Subcutaneous abdominal adipose tissue (tissue), 5 donors: ENCODE measurements around the gene ROR2.

ENCODE experiments used
- H3K27ac ChIP-seq: one replicate; pipeline ENCODE4 v1.7.0; 2013; ENCODE audit warnings: low read depth, mild to moderate bottlenecking, inconsistent platforms, low read length, moderate library complexity
- H3K27me3 ChIP-seq, 5 donors: one replicate each; pipeline ENCODE4 v1.7.0; 2013; ENCODE audit warnings: low read length in 5 of 5, inconsistent platforms in 1 of 5; ENCODE audit not compliant: control insufficient read depth in 5 of 5, insufficient read depth in 4 of 5
- H3K36me3 ChIP-seq, 5 donors: one replicate each; pipeline ENCODE4 v1.7.0; 2013; ENCODE audit warnings: low read length in 5 of 5; ENCODE audit not compliant: control insufficient read depth in 5 of 5, insufficient read depth in 5 of 5
- H3K4me1 ChIP-seq, 5 donors: one replicate each; pipeline ENCODE4 v1.7.0; 2013; ENCODE audit warnings: low read length in 5 of 5, mild to moderate bottlenecking in 3 of 5, moderate library complexity in 1 of 5; ENCODE audit not compliant: control insufficient read depth in 5 of 5, insufficient read depth in 5 of 5
- H3K4me3 ChIP-seq, 5 donors: one replicate each; pipeline ENCODE4 v1.7.0; 2013; ENCODE audit warnings: low read length in 5 of 5, low read depth in 1 of 5
- H3K9ac ChIP-seq, 5 donors: one replicate each; pipeline ENCODE4 v1.7.0; 2013; ENCODE audit warnings: low read length in 5 of 5, mild to moderate bottlenecking in 4 of 5, moderate library complexity in 3 of 5
- H3K9me3 ChIP-seq, 5 donors: one replicate each; pipeline ENCODE4 v1.7.0; 2013; ENCODE audit warnings: low read length in 5 of 5; ENCODE audit not compliant: control insufficient read depth in 5 of 5
- donor health status: healthy.
- donor health status: healthy.
- donor health status: healthy.
- donor health status: healthy.
- donor health status: healthy.

The ROR2 gene

GRCh38 chr9:91712811-91713210 is 237.2 kb downstream of the ROR2 start:
- Histone ChIP-seq H3K27ac (no peak overlapping the region), H3K4me3 (no peak overlapping the region), H3K36me3 (no peaks in the 10 kb centered on the region), H3K9me3 (peaks cover 0 to 8% (median 2%) of the 10 kb centered on the region in 5 donors), H3K9ac (no peak overlapping the region), H3K4me1 (no peaks in the 10 kb centered on the region), H3K27me3 (no peaks in the 10 kb centered on the region)

- Histone ChIP-seq H3K9ac (no peak overlapping the region), H3K27ac (no peak overlapping the region), H3K4me3 (no peak overlapping the region), H3K4me1 (no peaks in the 10 kb centered on the region), H3K9me3 (peaks cover 0 to 8% (median 2%) of the 10 kb centered on the region in 5 donors), H3K27me3 (no peaks in the 10 kb centered on the region), H3K36me3 (no peaks in the 10 kb centered on the region)
These were observed 238.1 kb downstream of the ROR2 start for GRCh38 chr9:91711755-91712601.

- H3K27ac ChIP-seq = no peak overlapping the region
- H3K4me1 ChIP-seq = no peaks in the 10 kb centered on the region
- H3K27me3 ChIP-seq = no peaks in the 10 kb centered on the region
- no peaks in the 10 kb centered on the region for H3K36me3 ChIP-seq
- H3K9ac ChIP-seq = no peak overlapping the region
- no peak overlapping the region for H3K4me3 ChIP-seq
- peaks cover 7 to 18% (median 14%) of the 10 kb centered on the region in 5 donors for H3K9me3 ChIP-seq
These were observed 239.9 kb downstream of the ROR2 start for GRCh38 chr9:91710158-91710557.

- H3K9me3 ChIP-seq = peaks cover 7 to 21% (median 15%) of the 10 kb centered on the region in 5 donors
- no peak overlapping the region for H3K4me3 ChIP-seq
- H3K27me3 ChIP-seq = no peaks in the 10 kb centered on the region
- no peaks in the 10 kb centered on the region for H3K4me1 ChIP-seq
- no peak overlapping the region for H3K9ac ChIP-seq
- H3K36me3 ChIP-seq = no peaks in the 10 kb centered on the region
- H3K27ac ChIP-seq = no peak overlapping the region
These were observed 244.6 kb downstream of the ROR2 start for GRCh38 chr9:91705386-91705785.

GRCh38 chr9:91700475-91700874 is 249.6 kb downstream of the ROR2 start:
- Histone ChIP-seq H3K4me1 (peaks cover 0 to 3% (median 0%) of the 10 kb centered on the region in 5 donors), H3K36me3 (no peaks in the 10 kb centered on the region), H3K9ac (no peak overlapping the region), H3K27ac (no peak overlapping the region), H3K27me3 (no peaks in the 10 kb centered on the region), H3K4me3 (no peak overlapping the region), H3K9me3 (peaks cover 0 to 11% (median under 1%) of the 10 kb centered on the region in 5 donors)

GRCh38 chr9:91698266-91698665 is 251.8 kb downstream of the ROR2 start:
- Histone ChIP-seq H3K4me1 (peaks cover 0 to 3% (median 0%) of the 10 kb centered on the region in 5 donors), H3K36me3 (no peaks in the 10 kb centered on the region), H3K27ac (no peak overlapping the region), H3K4me3 (no peak overlapping the region), H3K27me3 (no peaks in the 10 kb centered on the region), H3K9ac (no peak overlapping the region), H3K9me3 (peaks cover 0 to 4% (median 0%) of the 10 kb centered on the region in 5 donors)

GRCh38 chr9:91697201-91697600 is 252.8 kb downstream of the ROR2 start:
- Histone ChIP-seq H3K27me3 (no peaks in the 10 kb centered on the region), H3K4me1 (peaks cover 0 to 3% (median 0%) of the 10 kb centered on the region in 5 donors), H3K9ac (no peak overlapping the region)

GRCh38 chr9:91694081-91694870 is 255.8 kb downstream of the ROR2 start:
- Histone ChIP-seq H3K27ac (no peak overlapping the region), H3K9ac (no peak overlapping the region), H3K4me3 (no peak overlapping the region), H3K27me3 (peaks cover 0 to 3% (median 0%) of the 10 kb centered on the region in 5 donors), H3K9me3 (no peaks in the 10 kb centered on the region), H3K4me1 (peaks cover 0 to 7% (median 0%) of the 10 kb centered on the region in 5 donors), H3K36me3 (no peaks in the 10 kb centered on the region)

More at GRCh38 chr9:91697201-91697600, 252.8 kb downstream of the ROR2 start:
- no peak overlapping the region for H3K4me3 ChIP-seq
- no peaks in the 10 kb centered on the region for H3K9me3 ChIP-seq
- H3K27ac ChIP-seq = no peak overlapping the region
- H3K36me3 ChIP-seq = no peaks in the 10 kb centered on the region

GRCh38 chr9:91693226-91693625 is 256.8 kb downstream of the ROR2 start:
- no peaks in the 10 kb centered on the region for H3K9me3 ChIP-seq
- H3K9ac ChIP-seq = no peak overlapping the region
- no peak overlapping the region for H3K4me3 ChIP-seq
- H3K4me1 ChIP-seq = peaks cover 0 to 7% (median 0%) of the 10 kb centered on the region in 5 donors
- no peaks in the 10 kb centered on the region for H3K36me3 ChIP-seq
- peaks cover 0 to 3% (median 0%) of the 10 kb centered on the region in 5 donors for H3K27me3 ChIP-seq
- no peak overlapping the region for H3K27ac ChIP-seq
